Stimulated activated memory B cell treated with anti-CD40 and anti-IgM and Interleukin-4, amounts not matched to agents 10 μg/mL and 1 μg/mL and 100 μg/mL, for 72 hours (primary cell): ENCODE measurements around the gene CUBN.

ENCODE experiments used
- ATAC-seq: fragments of 150-1000 bp; cut with Tn5 transposase; 2 replicates; pipeline ENCODE4 v1.10.0; 2021
- H3K27ac Mint-ChIP-seq: one replicate; pipeline ENCODE4 v1.8.0; 2022; ENCODE audit warnings: mild to moderate bottlenecking, mixed read lengths
- H3K27me3 Mint-ChIP-seq: one replicate; pipeline ENCODE4 v1.8.0; 2022; ENCODE audit warnings: mixed read lengths
- H3K36me3 Mint-ChIP-seq: one replicate; pipeline ENCODE4 v1.8.0; 2022; ENCODE audit warnings: mixed read lengths
- H3K4me1 Mint-ChIP-seq: one replicate; pipeline ENCODE4 v1.8.0; 2022; ENCODE audit warnings: mixed read lengths
- H3K4me3 Mint-ChIP-seq: one replicate; pipeline ENCODE4 v1.8.0; 2022; ENCODE audit warnings: mild to moderate bottlenecking, moderate library complexity, mixed read lengths
- H3K9me3 Mint-ChIP-seq: one replicate; pipeline ENCODE4 v1.8.0; 2022; ENCODE audit warnings: mixed read lengths

CUBN gene

DNA sequence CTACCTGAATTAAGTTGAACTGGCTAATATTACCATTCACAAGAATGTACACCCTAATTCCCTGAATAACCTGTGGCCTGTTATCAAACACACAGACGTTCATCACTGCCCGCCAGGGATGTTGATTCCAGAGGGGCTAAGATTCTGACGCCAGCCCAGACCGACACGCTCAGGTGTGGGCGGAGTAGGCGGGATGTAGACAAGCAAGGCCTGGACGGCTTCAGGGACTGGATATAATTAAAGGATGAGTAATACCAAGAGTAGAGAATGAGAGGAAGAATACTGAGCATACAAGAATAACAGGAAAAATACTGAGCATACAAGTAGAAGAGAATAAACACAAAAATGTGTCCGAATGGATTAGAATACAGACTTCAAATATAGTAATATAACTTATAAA, 29.0 kb downstream of the CUBN start:
- Mint-ChIP-seq H3K4me1 (no peaks in the 10 kb centered on the region), H3K27ac (no peak overlapping the region), H3K9me3 (peaks cover 3% of the 10 kb centered on the region), H3K27me3 (no peaks in the 10 kb centered on the region), H3K4me3 (no peak overlapping the region), H3K36me3 (peaks cover 9% of the 10 kb centered on the region)
- ATAC-seq, result no peak

DNA sequence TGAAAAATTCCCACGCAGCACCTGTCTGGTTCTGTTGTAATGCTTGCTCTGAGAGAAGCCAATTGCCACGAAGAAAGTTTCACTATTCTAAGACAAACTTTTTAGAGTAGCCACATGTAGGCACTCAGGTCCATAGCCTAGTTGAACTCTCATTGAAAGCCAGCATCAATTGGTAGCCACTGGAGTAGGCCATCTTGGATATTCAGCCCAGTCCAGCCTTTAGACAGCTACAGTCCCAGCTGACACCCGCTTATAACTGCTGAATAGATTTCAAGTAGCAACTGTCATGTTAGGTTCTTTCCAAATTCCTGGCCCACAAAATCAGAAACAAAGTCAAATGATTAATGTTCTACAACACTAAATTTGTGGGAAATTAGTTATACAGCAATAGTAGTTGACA, 31.6 kb downstream of the CUBN start:
- H3K36me3 Mint-ChIP-seq, result peaks cover 22% of the 10 kb centered on the region
- H3K27ac Mint-ChIP-seq, result no peak overlapping the region
- H3K4me1 Mint-ChIP-seq, result no peaks in the 10 kb centered on the region
- no peak overlapping the region for H3K4me3 Mint-ChIP-seq
- no peak for ATAC-seq
- no peaks in the 10 kb centered on the region for H3K27me3 Mint-ChIP-seq
- H3K9me3 Mint-ChIP-seq, result peaks cover 5% of the 10 kb centered on the region

DNA sequence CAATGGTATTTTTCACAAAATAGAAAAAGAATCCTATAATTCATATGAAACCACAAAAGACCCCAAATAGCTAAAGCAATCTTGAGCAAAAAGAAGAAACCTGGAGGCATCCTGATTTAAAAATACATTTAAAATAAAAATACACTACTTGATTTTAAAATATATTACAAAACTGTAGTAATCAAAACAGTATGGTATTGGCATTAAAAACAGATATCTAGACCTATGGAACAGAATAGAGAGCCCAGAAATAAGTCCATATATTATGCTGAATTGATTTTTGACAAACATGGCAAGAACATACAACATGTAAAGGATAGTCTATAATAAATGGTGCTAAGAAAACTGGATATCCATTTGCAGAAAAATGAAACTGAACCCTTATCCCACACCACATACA, 34.8 kb downstream of the CUBN start:
- Mint-ChIP-seq H3K9me3 (peaks cover 5% of the 10 kb centered on the region), H3K4me1 (no peaks in the 10 kb centered on the region), H3K27me3 (no peaks in the 10 kb centered on the region)

DNA sequence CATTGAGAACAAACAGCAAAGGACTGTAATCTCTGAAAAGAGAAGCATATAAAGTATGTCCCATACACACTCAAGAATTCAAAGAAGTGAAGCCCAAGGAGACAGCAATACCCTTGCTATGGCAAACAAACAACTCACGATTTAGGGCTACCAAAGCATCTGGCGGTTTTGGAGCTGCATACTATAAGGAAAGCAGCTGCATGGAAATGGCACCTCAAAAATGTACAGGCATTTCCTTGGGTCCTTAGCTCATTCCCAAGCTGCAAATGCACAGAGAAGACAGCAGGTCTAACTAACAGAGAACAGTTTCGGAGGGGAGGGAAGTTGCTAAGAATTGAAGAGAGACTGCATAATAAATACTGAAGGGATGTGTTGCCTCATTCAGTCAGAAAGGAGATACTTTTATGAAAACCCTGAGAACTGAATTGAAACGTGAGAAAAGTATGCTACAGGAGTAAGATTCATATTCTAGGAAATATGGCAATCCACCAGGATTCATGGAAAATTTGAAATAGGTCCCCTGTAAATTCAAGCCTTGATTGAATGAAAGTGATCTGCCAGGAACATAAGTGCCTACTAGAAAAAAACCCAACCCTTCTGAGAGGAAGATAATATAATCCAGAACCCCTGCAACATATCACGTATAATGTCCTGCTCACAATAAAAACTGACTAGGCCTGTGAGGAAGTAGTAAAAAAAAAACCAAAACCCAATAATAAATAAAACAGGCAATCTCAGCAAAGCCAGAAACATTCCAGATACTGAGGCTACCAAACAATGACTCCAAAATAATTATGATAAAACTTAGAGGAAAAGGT, 36.4 kb downstream of the CUBN start:
- Mint-ChIP-seq H3K27me3 (no peaks in the 10 kb centered on the region), H3K36me3 (peaks cover 27% of the 10 kb centered on the region), H3K27ac (no peak overlapping the region), H3K9me3 (peaks cover 5% of the 10 kb centered on the region), H3K4me3 (no peak overlapping the region), H3K4me1 (no peaks in the 10 kb centered on the region)
- ATAC-seq, result no peak

More for the DNA sequence above, 34.8 kb downstream of the CUBN start:
- Mint-ChIP-seq H3K36me3 (peaks cover 27% of the 10 kb centered on the region), H3K27ac (no peak overlapping the region), H3K4me3 (no peak overlapping the region)
- no peak for ATAC-seq

DNA sequence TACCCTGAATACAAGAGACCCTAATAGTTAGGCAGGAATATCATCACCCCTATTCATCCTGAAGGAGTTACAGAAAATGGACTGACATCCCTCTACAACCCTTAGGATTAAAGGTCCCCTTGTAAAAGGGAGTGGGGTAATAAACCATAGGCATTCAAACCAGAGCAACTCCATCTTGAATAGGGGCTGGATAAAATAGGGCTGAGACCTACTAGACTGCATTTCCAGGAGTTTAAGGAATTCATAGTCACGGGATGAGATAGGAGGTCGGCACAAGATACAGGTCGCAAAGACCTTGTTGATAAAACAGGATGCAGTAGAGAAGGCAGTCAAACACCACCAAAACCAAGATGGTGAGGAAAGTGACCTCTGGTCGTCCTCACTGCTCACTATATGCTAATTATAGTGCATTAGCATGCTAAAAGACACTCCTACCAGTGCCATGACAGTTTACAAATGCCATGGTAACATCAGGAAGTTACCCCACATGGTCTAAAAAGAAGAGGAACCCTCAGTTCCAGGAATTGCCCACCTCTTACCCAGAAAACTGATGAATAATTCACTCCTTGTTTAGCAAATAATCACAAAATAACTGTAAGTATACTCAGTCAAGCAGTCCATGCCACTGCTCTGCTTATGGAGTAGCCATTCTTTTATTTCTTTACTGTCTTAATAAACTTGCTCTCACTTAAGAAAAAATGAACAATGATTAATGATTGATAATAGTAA, 37.2 kb downstream of the CUBN start:
- no peaks in the 10 kb centered on the region for H3K4me1 Mint-ChIP-seq

DNA sequence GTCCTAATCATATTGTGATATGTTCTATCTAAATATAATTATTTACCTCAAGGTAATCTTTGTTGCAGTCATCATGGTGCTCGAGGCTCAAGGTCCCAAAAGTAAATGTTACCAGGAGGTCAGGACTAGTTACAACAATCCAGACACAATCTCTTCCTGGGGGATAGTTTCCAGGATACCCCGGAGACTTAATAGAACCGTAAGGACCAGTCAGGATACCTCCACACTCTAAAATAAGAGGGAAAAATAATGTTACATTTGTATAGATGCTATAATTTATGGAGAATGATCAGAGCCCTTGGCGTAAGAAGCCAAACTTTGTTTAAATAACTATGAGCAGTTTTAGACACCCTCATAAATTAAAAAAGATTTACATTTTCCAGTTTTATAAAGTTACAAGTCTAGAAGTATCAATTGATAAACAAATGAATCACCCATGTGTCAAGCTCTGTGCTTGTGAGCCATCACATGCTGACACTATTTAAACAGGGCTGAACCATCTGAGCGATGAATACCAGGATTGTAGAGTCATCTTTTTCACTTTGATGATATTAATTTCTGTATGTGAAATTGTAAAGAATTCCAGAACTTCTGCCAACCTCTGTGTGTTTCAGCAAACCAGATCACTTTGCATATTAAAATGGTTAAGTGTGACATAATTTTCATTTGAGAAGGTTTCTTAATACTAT, 41.3 kb downstream of the CUBN start:
- H3K27me3 Mint-ChIP-seq, result no peaks in the 10 kb centered on the region
- H3K4me1 Mint-ChIP-seq, result no peaks in the 10 kb centered on the region
- H3K9me3 Mint-ChIP-seq, result no peaks in the 10 kb centered on the region
- H3K36me3 Mint-ChIP-seq, result peaks cover 22% of the 10 kb centered on the region
- no peak overlapping the region for H3K4me3 Mint-ChIP-seq
- H3K27ac Mint-ChIP-seq, result no peak overlapping the region
- no peak for ATAC-seq

More for the DNA sequence above, 37.2 kb downstream of the CUBN start:
- no peak overlapping the region for H3K4me3 Mint-ChIP-seq
- H3K27ac Mint-ChIP-seq, result no peak overlapping the region
- H3K27me3 Mint-ChIP-seq, result no peaks in the 10 kb centered on the region
- H3K9me3 Mint-ChIP-seq, result peaks cover 5% of the 10 kb centered on the region
- H3K36me3 Mint-ChIP-seq, result peaks cover 27% of the 10 kb centered on the region
- no peak for ATAC-seq

DNA sequence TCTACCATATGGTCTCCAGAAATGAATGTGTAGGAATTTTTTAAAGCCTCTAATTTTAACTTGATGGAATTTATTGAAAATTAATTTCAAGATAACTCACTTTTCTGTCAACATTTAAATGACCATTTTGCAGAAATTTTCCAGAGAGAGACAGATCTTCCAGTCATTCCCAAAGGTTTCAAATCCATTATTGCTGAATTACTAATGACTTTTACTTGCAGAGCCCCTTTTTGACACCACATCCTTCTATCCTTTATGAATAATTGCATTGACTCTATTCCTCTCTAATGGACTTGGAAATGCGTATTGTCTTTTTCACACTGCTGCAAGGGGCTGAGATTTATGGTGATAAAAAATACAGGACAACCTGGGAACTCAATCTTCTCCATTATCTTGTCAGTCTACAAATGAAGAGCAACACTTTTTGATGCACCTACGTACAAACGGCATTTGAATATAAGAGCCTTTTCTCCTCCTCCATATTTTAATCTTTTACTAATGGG, 42.7 kb downstream of the CUBN start:
- Mint-ChIP-seq H3K4me1 (no peaks in the 10 kb centered on the region), H3K27me3 (no peaks in the 10 kb centered on the region), H3K27ac (no peak overlapping the region), H3K4me3 (no peak overlapping the region), H3K9me3 (no peaks in the 10 kb centered on the region), H3K36me3 (peaks cover 14% of the 10 kb centered on the region)
- ATAC-seq, result no peak

DNA sequence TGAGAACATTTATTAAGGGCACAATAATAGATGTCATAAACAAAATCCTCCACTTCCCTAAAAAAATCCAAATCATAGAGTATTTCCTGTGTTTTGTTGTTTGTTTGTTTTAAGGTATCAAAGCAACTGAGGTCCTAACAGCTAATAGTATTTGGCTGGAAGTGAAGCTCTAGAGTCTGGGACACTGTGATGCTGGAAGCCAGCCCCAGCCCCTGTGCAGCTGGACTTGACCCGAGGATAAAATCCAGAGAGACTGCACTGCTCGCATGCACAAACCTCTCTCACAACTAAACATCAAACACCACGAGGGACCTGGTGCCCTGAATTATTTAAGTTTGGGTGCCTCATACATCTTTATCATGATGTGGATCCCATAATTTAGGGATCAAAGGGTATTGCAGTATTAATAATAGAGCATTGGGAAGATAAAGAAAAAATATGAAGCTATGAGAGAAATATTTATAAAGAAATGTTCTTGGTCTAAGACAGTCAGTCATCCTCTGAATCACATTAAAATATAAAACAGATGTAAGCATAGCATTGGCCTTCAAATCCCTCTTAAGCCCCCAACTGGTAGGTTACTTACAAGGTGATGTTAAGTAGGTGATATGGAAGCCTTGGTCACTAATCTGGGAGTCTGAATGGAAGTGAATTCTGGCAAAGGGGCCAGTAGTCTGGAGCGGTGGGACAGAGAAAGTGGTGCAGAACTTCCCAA, 44.4 kb downstream of the CUBN start:
- no peak for ATAC-seq
- Mint-ChIP-seq H3K4me3 (no peak overlapping the region), H3K36me3 (peaks cover 20% of the 10 kb centered on the region), H3K27me3 (no peaks in the 10 kb centered on the region), H3K4me1 (no peaks in the 10 kb centered on the region), H3K27ac (no peak overlapping the region), H3K9me3 (no peaks in the 10 kb centered on the region)

DNA sequence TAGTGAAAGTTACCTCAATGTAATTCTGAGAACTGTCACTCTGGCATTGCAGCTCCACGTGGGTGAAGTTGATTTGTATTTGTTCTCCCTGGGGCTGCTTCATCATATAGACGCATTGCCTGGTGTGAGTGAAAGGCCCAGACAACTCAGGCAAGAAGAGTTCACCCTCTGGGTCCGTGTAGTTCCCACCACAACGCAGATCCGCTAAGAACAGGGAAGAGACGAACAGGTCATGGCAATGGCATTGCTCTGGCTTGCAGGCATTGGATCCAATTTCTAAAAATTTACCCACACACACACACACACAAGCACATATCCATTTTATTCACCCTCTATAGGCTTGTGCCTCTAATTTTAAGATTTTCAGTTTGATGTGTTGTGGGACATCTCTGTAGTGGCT, 45.4 kb downstream of the CUBN start:
- Mint-ChIP-seq H3K9me3 (no peaks in the 10 kb centered on the region), H3K27me3 (no peaks in the 10 kb centered on the region), H3K4me1 (no peaks in the 10 kb centered on the region), H3K27ac (no peak overlapping the region), H3K36me3 (peaks cover 26% of the 10 kb centered on the region), H3K4me3 (no peak overlapping the region)
- no peak for ATAC-seq

DNA sequence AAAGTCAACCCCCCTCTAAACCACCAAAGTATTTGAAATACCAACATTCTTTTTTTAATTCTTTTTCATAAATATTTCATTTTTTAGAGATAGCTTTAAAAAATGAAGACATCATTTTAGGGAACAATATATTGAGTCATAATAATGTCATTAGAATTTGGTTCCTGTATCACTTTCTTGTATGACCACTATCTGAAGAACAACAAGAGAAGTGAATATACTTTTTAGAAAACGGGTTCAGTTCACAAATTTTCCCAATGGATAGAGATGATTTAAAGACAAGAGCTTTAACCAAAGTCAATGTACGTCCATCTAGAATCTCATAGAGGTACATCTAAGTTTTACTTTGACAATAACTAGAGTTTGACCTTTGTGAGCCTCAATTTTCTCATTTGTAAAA, 48.2 kb downstream of the CUBN start:
- no peak overlapping the region for H3K27ac Mint-ChIP-seq
- H3K27me3 Mint-ChIP-seq, result no peaks in the 10 kb centered on the region
- no peak overlapping the region for H3K4me3 Mint-ChIP-seq
- H3K4me1 Mint-ChIP-seq, result no peaks in the 10 kb centered on the region
- no peaks in the 10 kb centered on the region for H3K9me3 Mint-ChIP-seq
- ATAC-seq, result no peak
- H3K36me3 Mint-ChIP-seq, result peaks cover 32% of the 10 kb centered on the region

DNA sequence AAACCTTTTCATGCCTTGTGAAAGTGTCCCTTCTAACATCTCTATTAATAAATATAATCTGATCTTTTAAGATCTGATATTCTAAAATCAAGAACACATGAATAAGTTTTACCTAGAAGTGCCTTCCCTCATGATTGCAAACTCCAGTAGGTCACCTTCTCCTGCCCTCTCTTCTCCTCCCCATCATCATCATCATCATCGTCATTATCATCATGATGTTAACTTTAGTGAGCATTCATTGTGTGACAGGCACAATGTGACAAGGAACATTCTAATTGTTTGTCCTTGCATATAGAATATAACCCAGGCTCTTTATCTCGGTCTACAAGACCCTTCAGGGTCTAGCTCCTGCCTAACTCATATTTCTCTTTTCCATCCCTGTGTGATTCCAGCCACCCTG, 51.7 kb downstream of the CUBN start:
- Mint-ChIP-seq H3K4me3 (no peak overlapping the region), H3K4me1 (no peaks in the 10 kb centered on the region), H3K9me3 (no peaks in the 10 kb centered on the region), H3K27me3 (no peaks in the 10 kb centered on the region), H3K27ac (no peak overlapping the region), H3K36me3 (peaks cover 18% of the 10 kb centered on the region)
- no peak for ATAC-seq

DNA sequence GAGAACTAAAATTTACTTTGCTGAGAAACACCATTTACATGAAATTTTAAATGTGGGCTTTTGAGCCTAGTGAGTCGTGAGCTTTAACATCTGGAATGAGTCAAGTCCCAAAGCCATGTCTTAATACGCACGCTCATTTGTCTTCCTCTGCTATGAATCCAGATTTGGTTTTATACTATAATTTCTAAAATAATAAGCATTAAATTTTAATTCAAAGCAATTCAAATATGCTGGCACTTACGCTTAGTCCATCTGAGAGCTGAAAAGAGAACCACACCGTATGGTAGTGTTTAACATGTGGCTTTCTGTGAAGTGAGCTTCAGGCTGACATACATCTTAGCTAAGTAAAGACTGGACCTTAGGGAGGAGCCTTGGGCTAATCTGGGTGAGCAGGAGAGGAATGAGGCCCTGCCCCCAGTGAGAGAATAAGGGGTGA, 52.2 kb downstream of the CUBN start:
- Mint-ChIP-seq H3K4me1 (no peaks in the 10 kb centered on the region), H3K27me3 (no peaks in the 10 kb centered on the region), H3K9me3 (no peaks in the 10 kb centered on the region), H3K36me3 (peaks cover 18% of the 10 kb centered on the region), H3K27ac (no peak overlapping the region), H3K4me3 (no peak overlapping the region)
- ATAC-seq, result no peak

DNA sequence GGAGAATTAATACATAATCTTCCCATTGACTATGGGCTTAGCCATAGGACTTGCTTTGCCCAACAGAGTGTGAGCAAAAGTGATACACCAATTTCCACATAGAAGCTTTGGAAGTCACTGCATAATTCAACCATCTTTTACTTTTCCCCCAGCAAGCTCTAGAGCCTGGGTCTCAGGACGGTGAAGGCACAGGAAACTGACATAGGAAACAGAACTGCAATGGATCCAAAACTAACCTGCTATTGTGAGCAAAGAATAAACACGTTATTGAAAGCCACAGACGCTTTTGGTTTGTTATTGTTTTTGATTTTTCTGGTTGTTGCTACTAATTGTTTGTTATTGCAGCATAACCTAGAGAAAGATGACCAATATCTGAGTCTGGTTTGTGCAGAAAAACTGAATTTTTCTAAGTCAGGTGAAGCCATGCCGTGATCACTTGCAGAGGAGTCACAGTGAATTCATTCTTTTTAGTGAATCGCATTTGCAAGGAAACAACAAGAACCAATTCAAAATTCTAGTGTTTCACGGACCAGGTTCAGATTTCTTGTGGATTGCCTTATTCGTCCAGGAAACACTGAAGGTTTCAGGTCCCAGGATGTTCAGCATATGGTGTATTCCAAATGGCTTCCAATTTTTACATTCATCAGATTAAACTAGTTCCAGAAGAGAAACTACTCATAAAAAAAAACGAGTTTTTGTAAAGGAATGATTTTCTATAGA, 52.8 kb downstream of the CUBN start:
- no peak for ATAC-seq
- no peak overlapping the region for H3K4me3 Mint-ChIP-seq
- H3K27me3 Mint-ChIP-seq, result no peaks in the 10 kb centered on the region
- H3K9me3 Mint-ChIP-seq, result no peaks in the 10 kb centered on the region
- H3K36me3 Mint-ChIP-seq, result peaks cover 18% of the 10 kb centered on the region
- no peak overlapping the region for H3K27ac Mint-ChIP-seq
- no peaks in the 10 kb centered on the region for H3K4me1 Mint-ChIP-seq

DNA sequence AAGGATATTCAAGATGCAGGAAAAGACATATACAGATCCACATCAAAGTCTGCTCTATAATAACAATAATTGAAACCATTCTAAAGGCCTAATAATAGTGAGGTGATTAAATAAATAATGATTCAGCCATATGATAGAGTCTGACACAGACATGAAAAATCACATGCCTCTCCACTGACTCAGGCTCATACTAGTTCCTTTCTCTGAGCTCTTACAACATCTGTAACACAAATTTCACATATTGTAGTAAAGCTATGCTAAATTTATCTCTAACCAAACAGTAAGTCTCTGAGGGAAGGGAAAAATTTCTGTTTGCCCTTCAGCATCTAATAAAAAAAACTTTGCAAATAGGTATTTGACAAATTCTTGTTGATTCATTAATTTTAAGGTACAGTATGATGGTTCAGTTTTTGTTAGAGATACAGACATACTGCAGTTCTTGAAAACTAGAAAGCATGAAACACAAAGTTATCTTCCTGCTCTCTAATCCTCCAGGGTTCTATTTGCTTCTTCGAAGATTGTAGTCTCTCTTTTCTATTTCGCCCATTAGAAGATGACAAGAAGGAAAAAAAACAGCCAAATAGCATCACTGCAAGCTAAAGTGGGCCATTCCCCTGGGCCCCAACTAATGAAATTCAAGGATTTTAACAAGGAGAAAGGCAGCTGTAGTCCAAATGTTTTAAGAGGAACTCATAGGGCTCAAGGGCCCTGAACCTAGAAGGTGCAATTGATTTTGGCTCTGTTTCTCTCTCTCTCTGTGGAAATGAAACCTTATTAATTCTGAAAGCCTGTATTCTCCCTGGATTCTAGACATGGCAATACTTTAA, 53.9 kb downstream of the CUBN start:
- no peak overlapping the region for H3K4me3 Mint-ChIP-seq
- H3K27ac Mint-ChIP-seq, result no peak overlapping the region
- no peaks in the 10 kb centered on the region for H3K9me3 Mint-ChIP-seq
- no peaks in the 10 kb centered on the region for H3K27me3 Mint-ChIP-seq
- H3K4me1 Mint-ChIP-seq, result no peaks in the 10 kb centered on the region
- peaks cover 17% of the 10 kb centered on the region for H3K36me3 Mint-ChIP-seq
- ATAC-seq, result no peak
